Trophoblast cell (in vitro differentiated cells and primary cell): ENCODE measurements around the gene ADAMTS13.

Experiments
- DNase-seq, 2 donors: peaks; one replicate each; pipeline ENCODE4 v3.0.0-alpha.2; 2016
- H2AFZ ChIP-seq: 2 replicates; pipeline ENCODE4 v1.6.1; 2013; ENCODE audit warnings: low read length, moderate library complexity, mild to moderate bottlenecking; ENCODE audit not compliant: insufficient read depth, poor library complexity
- H2AK5ac ChIP-seq: 2 replicates; pipeline ENCODE4 v1.6.1; 2013; ENCODE audit warnings: mild to moderate bottlenecking, low read length
- H2BK120ac ChIP-seq: 2 replicates; pipeline ENCODE4 v1.6.1; 2013; ENCODE audit warnings: low read length, mild to moderate bottlenecking, moderate library complexity; ENCODE audit not compliant: insufficient read depth, poor library complexity
- H2BK12ac ChIP-seq: 2 replicates; pipeline ENCODE4 v1.6.1; 2013; ENCODE audit warnings: mild to moderate bottlenecking, low read length, moderate library complexity
- H2BK5ac ChIP-seq: 2 replicates; pipeline ENCODE4 v1.6.1; 2013; ENCODE audit warnings: low read length, low read depth, moderate library complexity, mild to moderate bottlenecking; ENCODE audit not compliant: poor library complexity
- H3K14ac ChIP-seq: 2 replicates; pipeline ENCODE4 v1.6.1; 2013; ENCODE audit warnings: mild to moderate bottlenecking, low read length
- H3K18ac ChIP-seq: 2 replicates; pipeline ENCODE4 v1.6.1; 2013; ENCODE audit warnings: mild to moderate bottlenecking, low read length
- H3K23ac ChIP-seq: 2 replicates; pipeline ENCODE4 v1.6.1; 2013; ENCODE audit warnings: low read length
- H3K27ac ChIP-seq: 2 replicates; pipeline ENCODE4 v1.5.1; 2013; ENCODE audit warnings: low read depth, mild to moderate bottlenecking, inconsistent platforms, low read length, moderate library complexity
- H3K27me3 ChIP-seq: 2 replicates; pipeline ENCODE4 v1.6.1; 2013; ENCODE audit warnings: inconsistent platforms, mild to moderate bottlenecking, low read length, moderate library complexity; ENCODE audit not compliant: insufficient read depth
- H3K36me3 ChIP-seq, 2 experiments: 1 replicate in 1 of 2; 2 replicates in 1 of 2; pipeline ENCODE4 v1.6.1; 2013; ENCODE audit warnings: low read length in 2 of 2, mild to moderate bottlenecking in 2 of 2, moderate library complexity in 1 of 2; ENCODE audit not compliant: insufficient read depth in 2 of 2, control insufficient read depth in 1 of 2
- H3K4ac ChIP-seq: 2 replicates; pipeline ENCODE4 v1.6.1; 2013; ENCODE audit warnings: low read depth, mild to moderate bottlenecking, low read length, moderate library complexity
- H3K4me1 ChIP-seq, 2 experiments: 1 replicate in 1 of 2; 2 replicates in 1 of 2; pipeline ENCODE4 v1.6.1; 2013; ENCODE audit warnings: low read length in 2 of 2, mild to moderate bottlenecking in 2 of 2, moderate library complexity in 1 of 2; ENCODE audit not compliant: insufficient read depth in 2 of 2, control insufficient read depth in 1 of 2
- H3K4me2 ChIP-seq: 2 replicates; pipeline ENCODE4 v1.6.1; 2013; ENCODE audit warnings: inconsistent platforms, mild to moderate bottlenecking, low read length, moderate library complexity
- H3K4me3 ChIP-seq: 2 replicates; pipeline ENCODE4 v1.5.1; 2013; ENCODE audit warnings: mild to moderate bottlenecking, low read depth, low read length, inconsistent platforms
- H3K79me1 ChIP-seq: one replicate; pipeline ENCODE4 v1.6.1; 2013; ENCODE audit warnings: low read length
- H3K79me2 ChIP-seq: 2 replicates; pipeline ENCODE4 v1.6.1; 2013; ENCODE audit warnings: low read length, mild to moderate bottlenecking; ENCODE audit not compliant: control insufficient read depth, insufficient read depth, poor library complexity
- H3K9ac ChIP-seq: 2 replicates; pipeline ENCODE4 v1.6.1; 2013; ENCODE audit warnings: mild to moderate bottlenecking, low read length
- H3K9me3 ChIP-seq: 2 replicates; pipeline ENCODE4 v1.6.1; 2013; ENCODE audit warnings: low read depth, mild to moderate bottlenecking, control low read depth, inconsistent platforms, low read length; ENCODE audit not compliant: insufficient read depth
- H4K12ac ChIP-seq: 2 replicates; pipeline ENCODE4 v1.6.1; 2013; ENCODE audit warnings: low read depth, mild to moderate bottlenecking, low read length, moderate library complexity
- H4K8ac ChIP-seq: 2 replicates; pipeline ENCODE4 v1.6.1; 2013; ENCODE audit warnings: low read depth, mild to moderate bottlenecking, low read length, moderate library complexity
- H4K91ac ChIP-seq: one replicate; pipeline ENCODE4 v1.6.1; 2013; ENCODE audit warnings: low read depth, mild to moderate bottlenecking, low read length, moderate library complexity
- WGBS: extraction: QIAGEN DNeasy Blood & Tissue Kit; methylation state at CpG from one replicate; pipeline ENCODE4 v1.1.7; 2013; ENCODE audit warnings: missing lambda C conversion rate; ENCODE audit not compliant: insufficient read length, insufficient coverage; ENCODE audit errors: extremely low coverage; 5-methylcytosine and 5-hydroxymethylcytosine counted together

The ADAMTS13 gene

GRCh38 chr9:133402689-133403088 lies 19.5 kb upstream of the ADAMTS13 start:
- Histone ChIP-seq H2AK5ac (no peak overlapping the region), H3K18ac (no peak overlapping the region), H3K4me2 (no peak overlapping the region), H4K12ac (no peak overlapping the region), H2BK120ac (no peak overlapping the region), H2AFZ (no peak overlapping the region), H2BK5ac (no peak overlapping the region), H3K4ac (no peak overlapping the region), H3K23ac (no peak overlapping the region), H3K9me3 (no peaks in the 10 kb centered on the region), H3K4me1 (no peaks in the 10 kb centered on the region), H3K27me3 (no peaks in the 10 kb centered on the region), H3K79me1 (no peaks in the 10 kb centered on the region), H3K9ac (no peak overlapping the region), H3K79me2 (no peaks in the 10 kb centered on the region), H2BK12ac (no peak overlapping the region), H4K91ac (no peak overlapping the region), H3K4me3 (no peak overlapping the region), H4K8ac (no peak overlapping the region), H3K36me3 (peaks cover 42 to 50% of the 10 kb centered on the region in 2 experiments), H3K14ac (no peak overlapping the region), H3K27ac (no peak overlapping the region)
- WGBS = no CpG with 5 or more reads among the region's 7 CpGs
- no peak for DNase-seq

DNA sequence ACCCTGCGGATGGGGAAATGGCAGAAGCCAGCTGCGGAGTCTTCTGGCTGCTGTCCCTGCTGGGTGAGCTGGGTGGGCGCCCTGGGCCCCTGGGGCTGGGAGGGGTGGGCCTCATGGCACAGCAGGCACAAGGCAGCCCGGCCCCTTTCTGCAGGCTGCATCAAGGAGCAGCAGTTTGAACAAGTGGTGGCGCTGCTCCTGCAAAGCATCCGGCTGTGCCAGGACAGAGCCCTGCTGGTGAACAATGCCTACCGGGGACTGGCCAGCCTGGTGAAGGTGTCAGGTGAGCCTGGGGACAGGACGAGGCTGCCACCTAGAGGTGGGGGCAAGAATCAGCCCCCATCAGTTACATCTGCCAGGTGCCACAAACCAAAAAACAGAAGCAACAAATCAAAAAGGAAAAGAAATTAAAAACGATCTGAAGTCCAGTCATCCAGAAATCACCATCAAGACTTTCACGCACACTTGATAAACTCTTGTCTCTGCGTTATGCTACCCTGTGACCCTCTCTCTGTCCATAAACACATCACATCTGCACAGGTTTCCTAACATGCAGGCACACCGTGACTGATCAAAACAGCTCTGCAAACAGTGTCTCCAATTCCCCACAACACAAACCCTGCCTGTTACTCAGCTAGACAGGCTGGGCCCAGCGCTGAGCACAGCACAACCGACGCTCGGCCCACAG lies 18.3 kb upstream of the ADAMTS13 start:
- H3K27ac ChIP-seq = no peak overlapping the region
- no peak overlapping the region for H2AK5ac ChIP-seq
- H3K9me3 ChIP-seq = no peaks in the 10 kb centered on the region
- H3K27me3 ChIP-seq = no peaks in the 10 kb centered on the region
- no peaks in the 10 kb centered on the region for H3K4me1 ChIP-seq
- no peak overlapping the region for H4K12ac ChIP-seq
- no peak overlapping the region for H3K23ac ChIP-seq
- no peaks in the 10 kb centered on the region for H3K79me1 ChIP-seq
- H3K4ac ChIP-seq = no peak overlapping the region
- H3K79me2 ChIP-seq = no peaks in the 10 kb centered on the region
- peaks cover 46 to 56% of the 10 kb centered on the region in 2 experiments for H3K36me3 ChIP-seq
- no peak overlapping the region for H2AFZ ChIP-seq
- no peak overlapping the region for H3K18ac ChIP-seq
- no peak overlapping the region for H3K4me3 ChIP-seq
- no peak overlapping the region for H2BK5ac ChIP-seq
- H2BK12ac ChIP-seq = no peak overlapping the region
- H4K8ac ChIP-seq = no peak overlapping the region
- peak in 1 of 2 donors; percentile 51 for DNase-seq
- no peak overlapping the region for H3K14ac ChIP-seq
- no CpG with 5 or more reads among the region's 16 CpGs for WGBS
- H3K9ac ChIP-seq = no peak overlapping the region
- no peak overlapping the region for H4K91ac ChIP-seq
- H2BK120ac ChIP-seq = no peak overlapping the region
- H3K4me2 ChIP-seq = no peak overlapping the region

DNA sequence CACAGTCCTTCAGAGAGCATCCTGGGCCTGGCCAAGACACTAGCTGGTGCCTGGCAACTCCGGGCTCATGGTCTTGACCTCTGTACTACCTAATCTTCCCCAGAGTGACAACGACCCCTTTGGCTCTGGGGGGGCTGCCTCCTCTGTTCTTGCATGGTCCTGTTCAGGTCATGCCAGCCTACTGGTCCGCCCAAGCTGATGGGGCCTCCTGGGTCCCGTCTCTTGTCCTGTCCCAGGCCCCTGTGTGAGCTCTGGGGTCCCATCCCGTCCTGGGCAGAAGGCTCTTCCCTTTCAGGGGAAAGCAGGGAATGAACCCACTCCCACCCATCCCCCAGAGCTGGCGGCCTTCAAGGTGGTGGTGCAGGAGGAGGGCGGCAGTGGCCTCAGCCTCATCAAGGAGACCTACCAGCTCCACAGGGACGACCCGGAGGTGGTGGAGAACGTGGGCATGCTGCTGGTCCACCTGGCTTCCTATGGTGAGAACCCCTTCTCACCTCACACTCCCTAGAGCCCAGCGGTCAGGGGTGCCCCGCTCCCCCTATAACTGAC lies 17.6 kb upstream of the ADAMTS13 start:
- WGBS = no CpG with 5 or more reads among the region's 12 CpGs
- no peaks in the 10 kb centered on the region for H3K79me1 ChIP-seq
- no peak overlapping the region for H3K18ac ChIP-seq
- no peak overlapping the region for H3K27ac ChIP-seq
- no peak overlapping the region for H2AFZ ChIP-seq
- H3K79me2 ChIP-seq = no peaks in the 10 kb centered on the region
- no peak overlapping the region for H3K14ac ChIP-seq
- H3K4me1 ChIP-seq = no peaks in the 10 kb centered on the region
- no peaks in the 10 kb centered on the region for H3K27me3 ChIP-seq
- DNase-seq = no peak
- peaks cover 48 to 56% of the 10 kb centered on the region in 2 experiments for H3K36me3 ChIP-seq
- H4K12ac ChIP-seq = no peak overlapping the region
- H3K23ac ChIP-seq = no peak overlapping the region
- no peak overlapping the region for H4K91ac ChIP-seq
- H3K9me3 ChIP-seq = no peaks in the 10 kb centered on the region
- H3K4me3 ChIP-seq = no peak overlapping the region
- no peak overlapping the region for H4K8ac ChIP-seq
- H2BK12ac ChIP-seq = no peak overlapping the region
- no peak overlapping the region for H2AK5ac ChIP-seq
- no peak overlapping the region for H2BK5ac ChIP-seq
- H3K4ac ChIP-seq = no peak overlapping the region
- H3K9ac ChIP-seq = no peak overlapping the region
- H3K4me2 ChIP-seq = no peak overlapping the region
- no peak overlapping the region for H2BK120ac ChIP-seq

GRCh38 chr9:133405508-133406438 lies 16.4 kb upstream of the ADAMTS13 start:
- Histone ChIP-seq H2BK5ac (no peak overlapping the region), H2AK5ac (no peak overlapping the region), H2BK120ac (no peak overlapping the region), H3K14ac (no peak overlapping the region), H4K12ac (no peak overlapping the region), H3K36me3 (peaks cover 55 to 65% of the 10 kb centered on the region in 2 experiments), H3K4ac (no peak overlapping the region), H3K4me2 (no peak overlapping the region), H4K8ac (no peak overlapping the region), H3K4me1 (no peaks in the 10 kb centered on the region), H4K91ac (no peak overlapping the region), H2BK12ac (no peak overlapping the region), H3K18ac (no peak overlapping the region), H3K9me3 (no peaks in the 10 kb centered on the region), H3K79me2 (no peaks in the 10 kb centered on the region), H3K79me1 (no peaks in the 10 kb centered on the region), H3K27ac (no peak overlapping the region), H3K9ac (no peak overlapping the region), H2AFZ (no peak overlapping the region), H3K27me3 (no peaks in the 10 kb centered on the region), H3K23ac (no peak overlapping the region), H3K4me3 (no peak overlapping the region)
- no peak for DNase-seq
- WGBS = no CpG with 5 or more reads among the region's 19 CpGs
